ENCODE data around the gene RNF34.
A peak's percentile ranks its signal among the peaks of the same experiment; 100 is the strongest.

The RNF34 gene

DNA sequence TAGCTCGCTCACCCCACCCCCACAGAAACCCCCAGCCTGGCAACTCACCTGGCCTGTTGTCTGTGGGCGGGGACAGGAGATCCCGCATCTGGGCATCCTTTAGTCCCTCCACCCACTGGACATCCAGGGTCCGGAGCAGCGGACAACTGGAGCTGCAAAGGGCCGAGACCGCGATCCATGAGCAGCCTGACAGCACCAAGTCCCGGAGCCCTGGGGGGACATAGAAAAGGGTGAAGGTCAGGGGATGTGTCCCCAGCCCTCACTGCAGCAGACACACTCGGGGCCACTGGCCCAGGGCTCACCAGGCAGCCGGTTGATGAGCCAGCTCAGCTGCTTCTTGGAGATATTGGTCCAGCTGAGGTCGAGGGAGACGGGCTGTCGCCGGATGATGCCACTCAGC, 40.9 kb downstream of the RNF34 start:
- no peak overlapping the region for H3K4me3 ChIP-seq (ENCODE audit: low read length)
- DNase-seq (ENCODE audit: low read depth) = no peak
- TF ChIP-seq, protein P1, sequence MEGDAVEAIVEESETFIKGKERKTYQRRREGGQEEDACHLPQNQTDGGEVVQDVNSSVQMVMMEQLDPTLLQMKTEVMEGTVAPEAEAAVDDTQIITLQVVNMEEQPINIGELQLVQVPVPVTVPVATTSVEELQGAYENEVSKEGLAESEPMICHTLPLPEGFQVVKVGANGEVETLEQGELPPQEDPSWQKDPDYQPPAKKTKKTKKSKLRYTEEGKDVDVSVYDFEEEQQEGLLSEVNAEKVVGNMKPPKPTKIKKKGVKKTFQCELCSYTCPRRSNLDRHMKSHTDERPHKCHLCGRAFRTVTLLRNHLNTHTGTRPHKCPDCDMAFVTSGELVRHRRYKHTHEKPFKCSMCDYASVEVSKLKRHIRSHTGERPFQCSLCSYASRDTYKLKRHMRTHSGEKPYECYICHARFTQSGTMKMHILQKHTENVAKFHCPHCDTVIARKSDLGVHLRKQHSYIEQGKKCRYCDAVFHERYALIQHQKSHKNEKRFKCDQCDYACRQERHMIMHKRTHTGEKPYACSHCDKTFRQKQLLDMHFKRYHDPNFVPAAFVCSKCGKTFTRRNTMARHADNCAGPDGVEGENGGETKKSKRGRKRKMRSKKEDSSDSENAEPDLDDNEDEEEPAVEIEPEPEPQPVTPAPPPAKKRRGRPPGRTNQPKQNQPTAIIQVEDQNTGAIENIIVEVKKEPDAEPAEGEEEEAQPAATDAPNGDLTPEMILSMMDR (conservative IDR thresholded peaks at IDR 0.05; ENCODE audit: low read depth, low read length) = no peak

DNA sequence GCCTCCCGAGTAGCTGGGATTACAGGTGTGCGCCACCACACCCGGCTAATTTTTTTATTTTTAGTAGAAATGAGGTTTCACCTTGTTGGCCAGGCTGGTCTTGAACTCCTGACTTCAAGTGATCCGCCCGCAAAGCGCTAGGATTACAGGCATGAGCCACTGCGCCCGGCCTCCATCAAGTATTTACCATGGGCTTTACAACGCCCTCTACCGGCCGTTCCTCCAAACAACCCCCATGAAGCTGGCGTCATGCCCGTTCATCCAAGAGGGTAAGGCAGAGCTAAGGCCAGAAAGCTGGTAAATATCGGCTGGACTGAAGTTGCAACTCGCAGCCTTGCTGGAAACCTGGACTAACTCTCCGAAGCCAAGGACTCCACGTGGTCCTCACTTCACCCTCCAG, 41.6 kb downstream of the RNF34 start:
- TF ChIP-seq, protein P1 (conservative IDR thresholded peaks at IDR 0.05; ENCODE audit: low read depth, low read length) = no peak
- DNase-seq (ENCODE audit: low read depth) = no peak
- H3K4me3 ChIP-seq (ENCODE audit: low read length) = no peak overlapping the region

DNA sequence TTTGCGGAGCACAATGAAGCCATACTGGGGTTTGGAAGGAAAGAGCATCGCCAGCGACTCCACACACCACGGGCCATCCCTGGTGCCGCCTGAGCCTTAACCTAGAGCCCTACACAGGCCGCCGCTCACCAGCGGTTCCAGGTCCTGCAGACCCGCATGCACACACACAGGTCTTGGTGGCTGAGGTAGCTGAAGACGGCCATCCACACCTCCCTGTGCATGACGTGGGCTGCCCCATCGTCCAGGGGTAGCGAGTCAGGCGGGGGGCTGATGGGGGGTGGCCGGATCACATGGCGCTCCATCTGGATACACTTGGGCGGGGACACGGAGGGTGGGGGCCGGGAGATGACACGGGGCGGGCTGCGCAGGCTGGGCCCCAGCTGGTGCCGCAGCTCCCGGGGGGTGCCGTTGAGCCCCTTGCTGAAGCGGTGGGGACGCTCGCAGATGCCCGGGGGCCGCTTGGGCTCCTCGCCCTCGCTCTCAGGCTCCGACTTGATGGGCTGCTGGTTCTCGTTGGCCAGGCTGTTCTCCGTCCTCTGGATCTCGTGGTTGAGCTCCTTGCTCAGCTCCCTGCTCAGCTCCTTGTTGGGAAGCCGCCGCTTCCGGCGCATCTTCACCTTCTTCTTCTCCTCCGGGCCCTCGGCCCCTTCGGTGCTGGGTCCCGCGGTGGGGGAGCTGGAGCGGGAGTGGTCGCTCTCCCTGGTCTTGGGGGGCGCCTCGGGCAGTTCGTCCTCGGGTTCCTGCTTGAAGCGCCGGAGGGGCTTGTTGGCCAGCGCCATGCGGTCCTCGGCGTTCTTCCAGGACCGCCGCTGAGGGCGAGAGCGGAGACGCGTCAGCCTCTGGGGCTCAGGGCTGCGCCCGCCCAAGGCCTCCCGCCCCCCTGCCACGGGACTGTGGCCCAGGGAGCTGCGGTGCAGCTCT, 42.4 kb downstream of the RNF34 start:
- no peak for DNase-seq (ENCODE audit: low read depth)
- TF ChIP-seq, protein P1 (conservative IDR thresholded peaks at IDR 0.05; ENCODE audit: low read depth, low read length) = no peak
- H3K4me3 ChIP-seq (ENCODE audit: low read length) = no peak overlapping the region

DNA sequence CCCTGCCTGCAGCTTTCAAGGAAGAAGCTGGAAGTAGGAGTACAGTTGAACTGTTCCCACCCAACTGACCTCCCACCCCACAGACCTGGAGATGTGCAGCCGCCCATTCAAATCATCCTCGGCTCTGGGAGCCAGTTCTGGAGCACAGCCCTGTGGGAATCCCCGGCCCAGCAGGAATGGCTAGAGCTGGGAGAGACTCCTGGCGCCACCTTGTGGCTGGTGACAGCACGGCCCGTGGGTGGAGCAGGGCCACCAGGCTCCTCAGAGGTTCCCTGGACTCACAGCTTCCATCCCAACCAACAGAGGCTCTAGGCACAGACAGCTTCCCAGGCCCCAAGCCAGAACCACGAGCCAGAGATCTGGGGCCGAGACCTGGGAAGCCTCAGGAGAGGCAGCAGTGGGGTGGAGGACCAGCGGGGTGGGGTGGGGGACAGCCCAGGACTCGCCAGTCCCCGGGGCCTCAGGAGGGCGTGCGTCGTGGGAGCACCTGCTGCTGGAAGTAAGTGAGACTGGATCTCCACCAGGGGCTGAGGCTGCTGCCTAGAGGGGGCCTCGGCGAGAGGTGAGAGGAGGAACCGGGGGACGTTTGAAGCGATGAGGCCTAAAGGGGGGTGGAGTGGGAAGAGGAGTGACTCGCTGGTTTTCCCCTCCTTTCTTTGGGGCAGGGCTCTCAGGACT, 43.4 kb downstream of the RNF34 start:
- DNase-seq (ENCODE audit: low read depth) = no peak
- no peak overlapping the region for H3K4me3 ChIP-seq (ENCODE audit: low read length)
- TF ChIP-seq, protein P1 (conservative IDR thresholded peaks at IDR 0.05; ENCODE audit: low read depth, low read length) = peak; percentile 96

DNA sequence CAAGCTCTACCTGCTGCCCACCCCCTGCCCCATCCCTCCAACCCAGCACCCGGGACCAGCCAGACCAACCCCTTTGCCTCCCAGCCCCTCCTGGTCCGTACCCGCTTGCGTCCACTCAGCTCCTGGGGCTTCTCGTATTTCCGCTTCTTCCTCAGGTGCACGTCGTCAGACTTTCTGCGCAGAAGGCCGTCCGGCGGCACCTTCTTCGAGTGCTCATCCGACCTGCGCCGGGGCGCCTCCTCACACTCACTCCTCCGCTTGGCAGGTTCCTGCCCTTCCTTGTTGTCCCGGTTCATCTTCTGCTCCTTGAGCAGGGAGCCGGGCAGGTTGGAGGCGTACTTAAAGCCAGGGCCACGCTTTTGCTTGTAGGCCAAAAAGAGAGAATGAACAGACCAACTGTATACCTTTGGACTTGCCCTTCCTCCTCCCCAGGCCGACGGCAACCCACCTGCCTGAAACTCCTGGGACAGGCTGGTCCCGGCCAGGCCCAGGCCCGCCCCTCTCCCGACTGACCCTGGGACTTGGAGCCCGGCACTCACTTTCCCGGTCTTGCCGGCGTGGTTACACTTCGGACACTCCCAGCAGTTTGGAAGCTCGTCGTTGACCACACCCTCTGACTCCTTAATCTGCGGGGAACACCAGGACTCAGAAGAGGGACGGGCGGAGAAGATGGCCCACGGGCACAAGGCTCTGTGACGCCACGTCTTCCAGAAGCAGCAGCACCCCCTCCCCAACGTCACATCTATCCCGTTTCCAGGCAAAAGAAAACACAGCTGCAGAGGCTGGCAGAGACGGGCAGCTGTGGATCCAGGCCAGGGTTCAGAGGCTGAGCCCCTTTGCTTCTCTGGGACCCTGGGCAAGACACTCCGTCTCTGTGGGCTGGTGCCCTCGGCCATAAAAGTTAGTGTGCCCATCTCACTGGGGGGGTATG, 44.3 kb downstream of the RNF34 start:
- H3K4me3 ChIP-seq (ENCODE audit: low read length) = no peak overlapping the region
- no peak for DNase-seq (ENCODE audit: low read depth)
- TF ChIP-seq, protein P1 (conservative IDR thresholded peaks at IDR 0.05; ENCODE audit: low read depth, low read length) = no peak

DNA sequence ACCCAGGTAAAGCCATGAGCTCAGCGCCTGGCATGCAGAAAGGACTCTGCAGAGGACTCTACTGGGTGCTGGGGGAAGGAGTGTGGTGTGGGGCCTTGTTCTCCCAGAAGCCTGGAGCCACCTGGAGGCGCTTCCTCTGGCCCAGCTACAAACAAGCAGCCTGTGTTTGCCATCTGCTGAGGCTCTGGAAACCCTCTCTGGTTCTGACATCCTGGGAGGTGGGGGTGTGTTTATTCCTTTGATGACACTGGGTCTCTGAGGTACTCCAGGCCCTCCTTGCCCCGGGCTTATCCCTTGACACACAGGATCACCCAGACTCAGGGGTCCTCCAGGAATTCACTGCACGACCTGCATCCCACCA, 44.9 kb downstream of the RNF34 start:
- TF ChIP-seq, protein P1 (conservative IDR thresholded peaks at IDR 0.05; ENCODE audit: low read depth, low read length) = no peak
- no peak for DNase-seq (ENCODE audit: low read depth)
- no peak overlapping the region for H3K4me3 ChIP-seq (ENCODE audit: low read length)

All from retinal pigment epithelial cell (primary cell).